Endometrium (tissue), 2 donors: ENCODE data around the gene SEMA6D.

Experiments
- FAIRE-seq: peaks from 2 replicates; lab custom pipeline; 2012; peaks lifted over from hg19 to GRCh38; lab: Jason Lieb, UNC
- donor health status: control.
- donor health status: control.

The SEMA6D gene

GRCh38 chr15:47787875-47788274, 70.6 kb downstream of the SEMA6D start:
- FAIRE-seq, result no peak

- FAIRE-seq, result no peak
These were observed 71.4 kb downstream of the SEMA6D start for GRCh38 chr15:47788685-47789084.

- FAIRE-seq, result no peak
These were observed 73.9 kb downstream of the SEMA6D start for GRCh38 chr15:47791161-47791560.

- no peak for FAIRE-seq
These were observed 74.9 kb downstream of the SEMA6D start for GRCh38 chr15:47792231-47792630.

GRCh38 chr15:47794252-47794914, 77.1 kb downstream of the SEMA6D start:
- no peak for FAIRE-seq

- no peak for FAIRE-seq
These were observed 78.6 kb downstream of the SEMA6D start for GRCh38 chr15:47795864-47796263.

GRCh38 chr15:47796339-47796738, 79.0 kb downstream of the SEMA6D start:
- no peak for FAIRE-seq

GRCh38 chr15:47796830-47797229, 79.5 kb downstream of the SEMA6D start:
- FAIRE-seq, result no peak

GRCh38 chr15:47801522-47801921, 84.2 kb downstream of the SEMA6D start:
- FAIRE-seq, result no peak

- FAIRE-seq, result no peak
These were observed 84.9 kb downstream of the SEMA6D start for GRCh38 chr15:47802216-47802615.

GRCh38 chr15:47803767-47804166, 86.5 kb downstream of the SEMA6D start:
- no peak for FAIRE-seq

- no peak for FAIRE-seq
These were observed 87.4 kb downstream of the SEMA6D start for GRCh38 chr15:47804733-47805132.

- FAIRE-seq, result no peak
These were observed 88.7 kb downstream of the SEMA6D start for GRCh38 chr15:47806008-47806407.

GRCh38 chr15:47811172-47811571, 93.9 kb downstream of the SEMA6D start:
- FAIRE-seq, result no peak

- no peak for FAIRE-seq
These were observed 95.2 kb downstream of the SEMA6D start for GRCh38 chr15:47812470-47812999.

- no peak for FAIRE-seq
These were observed 96.6 kb downstream of the SEMA6D start for GRCh38 chr15:47813748-47814384.

- FAIRE-seq, result no peak
These were observed 97.3 kb downstream of the SEMA6D start for GRCh38 chr15:47814620-47815019.

GRCh38 chr15:47817969-47818548, 100.8 kb downstream of the SEMA6D start:
- no peak for FAIRE-seq

- no peak for FAIRE-seq
These were observed 101.9 kb downstream of the SEMA6D start for GRCh38 chr15:47819158-47819557.

- no peak for FAIRE-seq
These were observed 102.9 kb downstream of the SEMA6D start for GRCh38 chr15:47820057-47820746.

- no peak for FAIRE-seq
These were observed 103.5 kb downstream of the SEMA6D start for GRCh38 chr15:47820747-47821319.

- no peak for FAIRE-seq
These were observed 104.7 kb downstream of the SEMA6D start for GRCh38 chr15:47822048-47822447.
